Cortex of kidney (tissue), 1 donor: ENCODE results near the gene ZDHHC17.

Source experiments
- DNase-seq: peaks from one replicate; lab custom pipeline; 2025; lab: John Stamatoyannopoulos, UW

Gene ZDHHC17

DNA sequence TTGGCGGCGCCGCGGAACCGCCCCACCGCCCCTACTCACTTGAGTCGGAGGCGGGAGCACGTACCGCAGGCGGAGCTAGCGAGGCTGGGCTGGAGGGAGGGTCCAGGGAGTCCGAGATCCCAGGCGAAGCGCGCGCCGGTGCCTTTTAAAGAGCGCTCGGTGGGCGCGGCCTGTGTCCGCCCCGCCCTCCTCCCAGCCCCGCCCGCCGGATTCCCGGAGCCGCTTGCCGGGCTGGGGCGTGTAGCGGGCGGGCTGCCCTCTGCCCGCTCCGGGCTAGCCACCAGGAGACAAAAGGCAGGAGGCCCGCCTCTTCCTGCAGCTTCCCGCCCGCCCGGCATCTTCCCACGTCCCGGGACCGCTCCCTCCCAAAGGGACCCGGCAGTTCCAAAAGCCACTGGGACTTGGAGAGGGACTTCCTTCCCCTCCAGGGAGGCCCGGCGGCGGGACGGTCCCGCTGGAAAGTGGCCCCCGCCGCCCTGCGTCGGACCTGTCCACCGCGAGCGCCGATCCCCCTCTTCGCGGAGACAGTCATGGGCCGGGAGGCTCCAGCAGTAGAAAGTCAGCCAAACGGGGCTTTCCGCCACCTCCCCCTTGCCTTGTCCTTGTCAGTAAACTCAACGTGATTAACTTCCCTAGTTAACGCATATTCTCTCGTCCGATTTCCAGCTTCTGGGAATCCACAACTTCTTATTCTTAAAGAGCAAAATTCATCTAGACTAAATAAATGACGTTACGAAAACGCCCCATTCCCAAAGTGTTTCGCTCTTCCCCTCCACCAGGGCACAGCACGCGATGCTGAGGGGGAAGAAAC lies 115.2 kb downstream of the ZDHHC17 start, which contains the start of gene CSRP2:
Gene CSRP2 (minus strand): TSS at position 121 of the 811 bp plus-strand sequence. CDS start 12,759 bp downstream, outside the sequence.
- DNase-seq: peak; percentile 51

DNA sequence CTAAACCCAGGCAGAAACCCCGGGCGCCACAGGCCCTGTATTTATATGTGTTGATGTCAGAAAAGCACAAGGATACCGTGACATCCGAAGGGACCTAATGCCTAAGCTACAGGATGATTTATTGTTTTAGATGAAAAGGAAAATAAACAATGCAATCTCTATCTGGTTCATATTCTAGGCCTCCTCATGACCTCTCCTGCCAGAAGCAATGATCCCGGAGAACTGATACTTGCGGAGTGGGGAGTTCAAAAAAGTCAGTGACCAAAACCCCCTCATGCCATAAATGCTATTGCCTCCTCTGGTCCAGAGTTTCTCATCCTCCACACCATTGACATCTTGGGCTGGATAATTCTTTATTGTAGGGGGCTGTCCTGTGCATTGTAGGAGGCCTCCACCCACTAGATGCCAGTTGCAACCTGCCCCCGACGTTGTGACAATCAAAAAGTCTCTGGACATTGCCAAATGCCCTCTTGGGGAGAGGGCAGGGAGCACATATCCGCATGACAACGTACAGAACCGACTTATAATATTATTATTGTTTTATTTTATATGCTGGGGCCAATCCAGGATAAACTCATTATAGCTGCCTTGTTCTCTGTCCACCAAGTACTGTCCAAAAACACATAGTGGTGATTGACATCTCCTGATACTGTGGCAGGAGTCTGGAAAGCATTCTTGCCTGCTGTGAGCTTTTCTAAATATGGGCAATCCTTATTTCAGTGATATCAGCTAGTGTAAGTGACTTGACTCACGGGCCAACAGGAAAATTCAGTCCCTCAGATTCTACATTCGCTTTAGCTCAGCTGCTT lies 116.0 kb downstream of the ZDHHC17 start:
- DNase-seq: no peak

DNA sequence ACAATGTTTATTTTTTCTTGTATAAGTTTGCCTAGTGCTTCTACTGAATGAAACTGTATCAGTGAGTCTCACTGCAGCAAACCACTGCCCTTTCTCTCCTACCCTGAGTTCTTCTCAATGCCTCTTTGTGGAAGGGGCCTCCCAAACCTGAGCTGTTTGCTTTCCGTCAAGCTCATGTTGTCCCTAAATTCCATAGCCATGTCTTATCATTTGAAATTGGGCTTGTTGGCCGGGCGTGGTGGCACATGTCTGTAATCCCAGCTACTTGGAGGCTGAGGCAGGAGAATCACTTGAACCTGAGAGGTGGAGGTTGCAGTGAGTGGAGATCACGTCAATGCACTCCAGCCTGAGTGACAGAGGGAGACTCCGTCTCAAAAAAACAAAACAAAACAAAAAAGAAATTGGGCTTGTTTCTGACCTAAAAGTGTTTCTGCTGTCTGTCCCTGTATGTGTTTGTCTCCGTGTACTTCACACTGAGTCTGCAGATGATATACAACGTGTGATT lies 116.7 kb downstream of the ZDHHC17 start:
- no peak for DNase-seq

DNA sequence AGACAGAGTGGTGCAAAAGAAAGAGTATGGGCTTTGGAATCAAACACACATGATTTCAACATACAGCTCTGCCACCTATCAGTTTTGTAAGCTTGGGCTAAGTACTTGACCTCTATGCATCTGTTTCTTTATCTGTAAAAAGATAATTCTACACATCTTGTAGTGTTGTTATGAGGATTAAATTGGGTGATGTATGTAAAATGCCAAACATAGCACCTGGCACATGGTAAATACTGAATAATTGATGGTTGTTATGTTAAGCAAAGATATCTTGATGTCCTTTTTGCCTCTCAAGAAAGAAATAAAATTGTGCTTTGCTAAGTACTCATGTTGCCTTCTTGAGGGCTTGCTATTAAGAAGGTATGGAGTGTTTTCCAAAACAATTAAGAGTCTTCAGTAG lies 117.2 kb downstream of the ZDHHC17 start:
- DNase-seq: no peak

DNA sequence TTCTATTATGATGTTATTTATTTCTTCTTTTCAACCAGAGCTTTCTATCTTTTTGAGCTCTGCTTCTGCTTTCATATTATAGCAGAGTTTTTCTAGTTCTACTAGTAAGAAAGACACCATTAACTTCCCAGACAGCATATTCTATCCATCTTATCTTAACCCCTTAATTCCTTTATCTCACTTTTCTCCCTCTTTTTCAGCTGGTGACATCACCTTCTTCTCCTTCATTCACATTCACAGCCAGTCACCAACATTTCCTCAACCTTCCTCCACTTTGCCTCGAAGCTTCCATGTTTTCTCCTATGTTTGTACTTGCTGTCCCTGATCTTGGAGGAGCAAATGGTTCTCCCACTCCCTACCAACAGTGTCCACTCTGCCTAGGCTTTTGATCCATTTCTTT lies 118.5 kb downstream of the ZDHHC17 start:
- no peak for DNase-seq

DNA sequence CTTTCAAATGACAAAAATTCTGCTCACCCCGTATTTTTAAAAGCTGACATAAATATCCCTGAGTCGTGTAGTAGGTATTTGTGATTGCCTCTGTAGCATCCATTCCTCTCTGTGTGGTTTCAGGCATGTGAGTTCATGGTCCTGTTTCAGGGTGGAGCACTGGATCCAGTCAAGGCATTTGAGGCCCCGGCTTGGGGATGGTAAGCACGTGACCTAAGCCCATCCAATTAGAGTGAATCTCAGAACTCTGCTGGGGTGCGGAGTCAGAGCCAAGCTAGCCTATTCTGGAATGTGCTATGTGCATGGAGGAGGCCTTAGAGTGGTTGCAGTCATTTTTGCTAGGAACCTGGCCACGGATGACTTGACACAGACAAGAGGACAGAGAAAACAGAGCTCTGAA lies 119.2 kb downstream of the ZDHHC17 start:
- DNase-seq: no peak

DNA sequence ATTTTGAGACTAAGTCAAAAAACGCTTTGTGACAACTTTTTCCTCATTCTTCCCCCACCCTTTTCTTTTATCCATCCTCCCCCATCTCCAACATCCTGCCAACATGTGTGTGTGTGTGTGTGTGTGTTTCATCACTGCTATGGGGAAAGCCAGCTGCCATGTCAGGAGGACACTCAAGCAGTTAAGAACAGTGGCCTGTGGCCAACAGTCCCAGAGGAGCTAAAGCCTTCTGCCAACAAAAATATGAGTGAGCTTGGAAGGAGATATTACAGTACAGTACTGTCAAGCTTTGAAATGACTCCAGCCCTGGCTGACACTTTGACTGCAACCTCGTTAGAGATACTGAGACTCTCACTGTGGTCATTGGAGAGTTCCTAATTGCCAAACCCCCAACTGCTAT lies 119.9 kb downstream of the ZDHHC17 start:
- DNase-seq: no peak

DNA sequence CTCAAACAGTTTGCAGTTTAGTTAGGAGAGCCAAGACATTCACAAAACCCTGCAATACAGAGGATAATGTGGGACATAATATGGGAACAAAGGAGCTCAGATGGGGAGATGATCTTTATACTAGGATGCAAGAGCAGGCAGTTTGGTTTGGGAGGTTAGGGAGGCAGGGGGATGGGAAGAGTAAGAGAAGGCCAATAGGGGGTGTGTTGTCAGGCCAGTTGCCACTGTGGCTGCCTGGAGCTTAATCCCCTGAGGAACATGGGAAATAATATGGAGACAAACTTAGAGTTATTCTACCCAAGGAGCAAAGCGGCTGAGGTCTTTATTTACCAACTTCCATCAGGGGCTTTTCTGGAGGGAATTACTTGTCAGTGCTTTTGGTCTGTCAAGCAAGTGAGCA lies 124.9 kb downstream of the ZDHHC17 start:
- no peak for DNase-seq

DNA sequence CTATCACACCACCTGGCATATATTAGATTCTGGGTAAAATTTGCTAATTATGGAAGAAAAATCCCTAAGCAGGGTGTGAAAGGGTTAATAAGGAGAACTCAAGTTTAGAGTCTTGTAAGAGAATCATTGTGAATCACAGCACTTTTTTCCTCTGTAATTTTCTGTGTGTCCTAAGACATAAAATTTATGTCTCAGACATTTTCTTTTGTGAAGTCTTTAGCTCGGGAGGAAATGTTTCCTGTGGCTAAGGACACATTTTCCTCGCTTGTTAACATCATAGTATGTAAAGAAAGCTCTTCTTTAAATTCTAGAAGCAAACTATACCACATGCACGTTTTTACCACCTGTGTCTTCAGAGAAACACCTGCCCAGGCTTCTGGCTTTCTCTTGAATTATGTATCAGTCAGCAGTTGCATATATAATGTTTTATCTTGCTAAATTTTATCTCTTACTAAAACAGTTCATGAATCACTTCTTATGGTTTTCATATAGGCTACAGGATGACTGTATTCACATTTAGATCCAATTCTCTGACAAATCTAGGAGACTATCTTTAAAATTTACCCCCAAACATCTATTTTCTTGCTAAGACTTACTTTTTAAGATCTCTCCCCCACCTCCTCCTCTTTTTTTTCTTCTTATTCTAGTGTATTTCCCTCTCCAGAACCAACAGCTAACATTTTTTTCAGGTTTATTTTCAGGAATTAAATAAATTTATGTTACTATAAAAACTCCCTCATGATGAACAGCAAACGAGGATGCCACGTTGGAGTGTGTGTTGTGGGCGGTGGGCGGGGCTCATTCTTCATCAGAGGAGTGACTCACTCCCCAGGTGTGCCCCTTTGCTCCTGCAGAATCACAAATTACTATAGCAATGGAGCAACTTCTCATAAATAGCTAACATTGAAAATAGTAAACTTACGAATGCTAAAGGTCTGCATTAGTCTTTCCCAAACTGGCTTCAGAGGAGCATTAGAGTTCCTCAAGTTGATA lies 126.5 kb downstream of the ZDHHC17 start:
- no peak for DNase-seq

DNA sequence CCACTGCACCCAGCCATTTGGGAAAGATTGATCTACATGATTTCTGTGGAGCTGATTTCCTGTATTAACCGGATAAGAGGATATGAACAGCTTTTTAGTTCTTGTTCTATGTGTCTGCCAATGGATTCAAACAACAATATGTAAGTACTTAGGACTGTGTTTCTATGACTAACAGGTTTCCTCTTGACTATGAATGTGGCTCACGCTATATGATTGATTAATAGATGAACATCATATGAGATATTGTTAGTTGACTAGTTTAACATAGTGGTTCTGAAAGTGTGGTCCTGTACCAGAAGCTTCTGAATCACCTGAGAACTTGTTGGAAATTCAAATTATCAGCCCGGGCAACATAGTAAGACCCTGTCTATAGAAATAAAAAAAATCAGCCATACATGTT lies 127.7 kb downstream of the ZDHHC17 start:
- no peak for DNase-seq

DNA sequence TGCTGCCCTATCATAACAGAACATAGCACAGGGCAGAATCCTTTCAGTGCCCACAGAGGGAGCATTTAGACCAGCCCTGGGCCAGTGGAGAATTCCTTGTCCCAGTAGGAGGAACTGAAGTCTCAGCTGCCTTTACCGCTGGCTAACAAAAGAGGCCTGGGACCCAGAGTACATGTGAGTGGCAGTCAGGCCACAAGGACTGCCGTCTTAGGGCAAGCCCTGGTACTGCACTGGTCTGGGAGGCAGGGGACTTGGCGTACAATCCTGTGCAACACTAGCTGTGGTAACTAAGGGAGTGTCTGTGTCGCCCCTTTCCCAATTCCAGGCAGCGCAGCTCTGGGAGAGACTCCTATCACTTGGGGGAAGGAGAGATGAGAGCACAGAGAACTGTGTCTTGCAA lies 131.9 kb downstream of the ZDHHC17 start:
- no peak for DNase-seq

DNA sequence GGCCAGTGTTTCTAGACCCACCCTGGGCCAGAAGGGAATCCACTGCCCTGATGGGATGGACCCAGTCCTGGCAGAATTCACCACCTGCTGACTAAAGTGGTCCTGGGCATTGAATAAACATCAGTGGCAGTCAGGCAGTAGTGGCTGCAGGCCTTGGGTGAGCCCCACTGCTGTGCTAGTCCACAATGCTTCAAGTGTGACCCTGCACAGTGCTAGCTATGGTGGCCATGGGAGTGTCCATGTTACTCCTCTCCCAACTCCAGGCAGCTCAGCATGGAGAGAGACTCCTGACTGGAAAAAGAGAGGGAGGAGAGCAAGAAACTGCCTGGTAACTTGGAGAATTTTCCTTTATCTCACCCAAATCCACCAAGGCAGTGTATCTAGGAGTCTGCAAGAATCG lies 132.4 kb downstream of the ZDHHC17 start:
- DNase-seq: no peak

DNA sequence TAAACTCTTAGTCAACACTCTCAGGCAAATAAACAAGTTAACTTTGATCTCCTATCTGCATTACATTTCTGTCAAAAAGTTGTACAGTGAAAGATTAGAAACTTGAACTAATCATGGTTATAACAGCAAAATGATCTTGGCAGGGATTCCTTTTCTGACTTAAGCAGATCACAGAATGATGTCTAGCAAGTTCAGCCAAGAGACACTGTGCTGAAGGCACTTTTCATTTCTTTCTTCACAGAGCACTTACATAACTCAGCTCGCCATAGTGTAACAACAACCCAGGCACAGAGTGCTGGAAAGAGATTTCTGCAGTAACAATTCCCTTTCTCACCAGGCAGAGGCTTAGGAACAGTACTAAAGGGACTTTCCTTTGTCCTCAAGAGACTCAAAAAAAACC lies 134.5 kb downstream of the ZDHHC17 start:
- no peak for DNase-seq

DNA sequence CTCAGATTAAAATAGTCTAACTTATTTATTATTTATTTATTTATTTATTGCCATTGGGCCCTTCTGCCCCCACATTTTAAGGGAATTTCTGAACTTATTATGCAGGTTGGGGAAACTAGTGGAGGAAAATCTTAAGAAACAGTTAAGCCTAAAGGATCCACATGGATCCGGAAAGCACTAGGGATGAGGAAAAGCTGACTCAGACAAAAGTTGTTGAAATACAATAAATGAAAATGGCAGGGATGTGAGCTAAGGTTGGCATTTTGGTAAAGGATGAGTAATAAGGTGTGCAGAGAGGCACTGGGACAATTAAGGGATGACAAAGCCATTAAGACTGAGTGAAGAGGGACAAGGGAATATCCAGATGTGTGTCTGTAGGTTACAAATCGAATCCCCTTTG lies 135.6 kb downstream of the ZDHHC17 start:
- DNase-seq: no peak

DNA sequence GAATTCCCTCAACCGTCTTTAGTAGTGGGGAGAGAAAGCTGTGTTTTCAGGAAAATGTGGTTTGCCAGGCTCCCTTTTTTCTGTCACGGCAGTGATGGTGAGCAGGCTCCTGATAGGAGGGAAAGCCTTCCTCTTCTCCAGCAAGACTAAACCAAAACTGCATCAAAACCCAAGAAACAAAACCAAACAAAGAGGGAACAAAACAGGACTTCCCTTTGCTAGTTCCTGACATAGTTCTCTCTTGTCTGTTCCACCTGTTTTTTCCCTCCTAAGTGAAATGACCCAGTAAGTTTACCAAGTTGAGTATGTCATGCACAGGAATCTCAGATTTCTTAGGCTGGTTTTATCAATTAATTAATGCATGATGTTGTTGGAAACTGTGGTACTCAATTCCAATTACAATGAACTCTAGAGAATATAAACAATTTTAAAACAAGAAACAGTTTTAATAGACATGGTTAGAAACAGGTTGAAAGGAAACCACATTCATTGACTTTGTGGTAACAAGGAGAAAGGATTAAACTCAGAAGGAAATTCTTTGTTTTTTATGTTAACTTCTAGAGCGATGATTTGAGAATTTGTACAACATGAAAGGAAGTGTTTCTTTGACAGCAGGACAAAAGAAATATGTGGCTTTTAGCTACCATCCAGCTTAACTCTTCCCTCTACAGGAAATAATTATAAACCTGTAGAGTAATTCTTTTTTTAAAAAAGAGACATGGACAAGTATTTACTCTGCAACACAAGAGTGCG lies 137.9 kb downstream of the ZDHHC17 start:
- no peak for DNase-seq
